Activated B cell treated with CpG ODN at 0.5 μM for 24 hours (primary cell): Measurements from ENCODE around the gene HES1. TPM values are rescaled to one million over a fixed set of nuclear protein-coding genes. Genes with fewer than 3 reads are reported as not detected.

Experiments
- ATAC-seq: fragments of 200-7000 bp; cut with Tn5 transposase; one replicate; pipeline ENCODE4 v1.10.0; 2021; ENCODE audit warnings: low read depth, mild to moderate bottlenecking, moderate library complexity
- CTCF ChIA-PET: fragments of 350-600 bp; sonication (Branson Sonifier 250); formaldehyde crosslinking; loops from one replicate; lab custom pipeline; 2021; ENCODE audit warnings: antibody characterized with exemption; lab: Charles Lee
- POLR2A ChIA-PET: fragments of 350-600 bp; sonication (Branson Sonifier 250); formaldehyde crosslinking; loops from one replicate; lab custom pipeline; 2021; ENCODE audit warnings: antibody characterized with exemption; lab: Charles Lee
- DNase-seq: peaks from one replicate; pipeline ENCODE4 v3.0.0; 2022
- H3K27ac Mint-ChIP-seq: one replicate; pipeline ENCODE4 v1.8.0; 2020; ENCODE audit warnings: mixed read lengths
- H3K27me3 Mint-ChIP-seq: one replicate; pipeline ENCODE4 v1.8.0; 2021; ENCODE audit warnings: mixed read lengths
- H3K36me3 Mint-ChIP-seq: one replicate; pipeline ENCODE4 v1.8.0; 2021; ENCODE audit warnings: low read depth, mixed read lengths
- H3K4me1 Mint-ChIP-seq: one replicate; pipeline ENCODE4 v1.8.0; 2021; ENCODE audit warnings: mixed read lengths
- H3K4me3 Mint-ChIP-seq: one replicate; pipeline ENCODE4 v1.8.0; 2020; ENCODE audit warnings: mild to moderate bottlenecking, mixed read lengths
- H3K9me3 Mint-ChIP-seq: one replicate; pipeline ENCODE4 v1.8.0; 2020; ENCODE audit warnings: mixed read lengths
- CTCF ChIP-seq: fragments of 200-600 bp; IDR thresholded peaks from one replicate; pipeline ENCODE4 v1.8.0; 2022; ENCODE audit warnings: antibody characterized with exemption, mild to moderate bottlenecking
- intact Hi-C: fragments of 100-400 bp; cut with micrococcal nuclease; formaldehyde crosslinking; loops from one replicate; pipeline ENCODE4 v1.15.1; 2024
- total RNA-seq: library from RNA; stranded (reverse); gene quantifications from 2 replicates; pipeline ENCODE4 v1.2.3, GENCODE V29; 2022

Gene HES1
- total RNA-seq, 1 donor from 2014 or later, result 5.9 TPM

GRCh38 chr3:194136519-194137007 lies 615 bp downstream of the HES1 start:
- ATAC-seq, result no peak

GRCh38 chr3:194137008-194137505 lies 1.1 kb downstream of the HES1 start:
- POLR2A ChIA-PET, result interaction anchor here (0.8 to 15.3 kb wide), 13 partner anchors 32 to 443 kb away, joined by 3 to 465 read pairs (median 4); no protein-coding TSS in a partner anchor
- Mint-ChIP-seq H3K36me3 (peaks cover 4% of the 10 kb centered on the region), H3K4me3 (peak overlapping the region; percentile 92), H3K4me1 (peaks cover 70% of the 10 kb centered on the region), H3K27me3 (peaks cover 3% of the 10 kb centered on the region), H3K27ac (peak overlapping the region; percentile 81), H3K9me3 (no peaks in the 10 kb centered on the region)
- CTCF ChIA-PET, result interaction anchor here (0.7 to 7.2 kb wide), 19 partner anchors 13 to 472 kb away, joined by 3 to 77 read pairs (median 9); no protein-coding TSS in a partner anchor
- peak; percentile 53 for DNase-seq
- TF ChIP-seq CTCF, result no peak
- ATAC-seq, result no peak
- intact Hi-C loops, result loop anchor here (1.0 to 10.0 kb wide), 14 partner anchors 65 to 1770 kb away; partner anchors contain the start of genes ATP13A3 and TNK2

More at GRCh38 chr3:194136519-194137007, 615 bp downstream of the HES1 start:
- H3K4me1 Mint-ChIP-seq, result peaks cover 72% of the 10 kb centered on the region
- ChIA-PET CTCF (interaction anchor here (0.7 to 7.2 kb wide), 19 partner anchors 13 to 471 kb away, joined by 3 to 77 read pairs (median 9); no protein-coding TSS in a partner anchor), POLR2A (interaction anchor here (0.5 to 15.3 kb wide), 15 partner anchors 31 to 442 kb away, joined by 3 to 465 read pairs (median 4); no protein-coding TSS in a partner anchor)
- peaks cover 4% of the 10 kb centered on the region for H3K36me3 Mint-ChIP-seq
- H3K27me3 Mint-ChIP-seq, result peaks cover 1% of the 10 kb centered on the region
- no peak for DNase-seq
- no peaks in the 10 kb centered on the region for H3K9me3 Mint-ChIP-seq
- intact Hi-C loops, result loop anchor here (1.0 to 10.0 kb wide), 17 partner anchors 47 to 1771 kb away; partner anchors contain the start of genes ATP13A3 and TNK2
- H3K4me3 Mint-ChIP-seq, result peak overlapping the region; percentile 92
- H3K27ac Mint-ChIP-seq, result peak overlapping the region; percentile 81
- no peak for TF ChIP-seq CTCF

GRCh38 chr3:194137506-194138474 lies 1.8 kb downstream of the HES1 start:
- ChIA-PET CTCF (interaction anchor here (0.8 to 7.2 kb wide), 28 partner anchors 8 to 677 kb away, joined by 3 to 77 read pairs (median 4); no protein-coding TSS in a partner anchor), POLR2A (interaction anchor here (0.5 to 15.3 kb wide), 13 partner anchors 32 to 480 kb away, joined by 3 to 465 read pairs (median 4); no protein-coding TSS in a partner anchor)
- no peak for TF ChIP-seq CTCF
- Mint-ChIP-seq H3K36me3 (peaks cover 4% of the 10 kb centered on the region), H3K4me1 (peaks cover 67% of the 10 kb centered on the region), H3K27me3 (peaks cover 4% of the 10 kb centered on the region), H3K27ac (peak overlapping the region; percentile 81), H3K4me3 (peak overlapping the region; percentile 92), H3K9me3 (no peaks in the 10 kb centered on the region)
- intact Hi-C loops, result loop anchor here (1.0 to 10.0 kb wide), 14 partner anchors 65 to 1770 kb away; partner anchors contain the start of genes ATP13A3 and TNK2
- ATAC-seq, result peak; percentile 38
- peak; percentile 74 for DNase-seq

GRCh38 chr3:194138732-194139070 lies 2.8 kb downstream of the HES1 start:
- ChIA-PET CTCF (interaction anchor here (0.8 to 7.2 kb wide), 25 partner anchors 9 to 678 kb away, joined by 3 to 77 read pairs (median 4); no protein-coding TSS in a partner anchor), POLR2A (interaction anchor here (0.8 to 15.3 kb wide), 6 partner anchors 33 to 358 kb away, joined by 3 to 465 read pairs (median 8); no protein-coding TSS in a partner anchor)
- Mint-ChIP-seq H3K27me3 (peaks cover 4% of the 10 kb centered on the region), H3K4me1 (peaks cover 58% of the 10 kb centered on the region), H3K36me3 (peaks cover 2% of the 10 kb centered on the region), H3K27ac (no peak overlapping the region), H3K4me3 (peak overlapping the region; percentile 28), H3K9me3 (no peaks in the 10 kb centered on the region)
- no peak for TF ChIP-seq CTCF
- DNase-seq, result no peak
- intact Hi-C loops, result loop anchor here (5.0 to 10.0 kb wide), 7 partner anchors 64 to 1769 kb away; partner anchors contain the start of genes ATP13A3 and TNK2
- no peak for ATAC-seq
